Measurements from ENCODE around the gene GALNT10. TPM values are rescaled to one million over a fixed set of nuclear protein-coding genes. Genes with fewer than 3 reads are reported as not detected.

GALNT10 gene
- total and polyA plus RNA-seq, 2 of the 8 experiments (the other 6 are each of a cell fraction or from before 2014, with no cell fraction given): 4.6 to 15.5 TPM

GRCh38 chr5:154386952-154387629, 196.6 kb downstream of the GALNT10 start (continued):
- no peak for TF ChIP-seq CHD7 (IDR thresholded peaks at IDR 0.05; ENCODE audit: insufficient replicate concordance, low read length)
- no peak for TF ChIP-seq RFX5 (IDR thresholded peaks at IDR 0.05; ENCODE audit: borderline replicate concordance, low read depth, low read length)
- no peak for TF ChIP-seq CHD2 (IDR thresholded peaks at IDR 0.05; ENCODE audit: low read length)
- TF ChIP-seq SAP30 (IDR thresholded peaks at IDR 0.05; ENCODE audit: insufficient read depth, insufficient replicate concordance, low read length): no peak
- TF ChIP-seq SP1 (IDR thresholded peaks at IDR 0.05; ENCODE audit: low read depth, low read length): no peak
